HG02973 (cell line): ENCODE measurements around the gene HEXA.

Source experiments
- ATAC-seq: cut with Tn5 transposase; IDR thresholded peaks from one replicate; pipeline ENCODE4 v1.9.1; 2021; ENCODE audit warnings: moderate library complexity; ENCODE audit not compliant: unreplicated experiment

HEXA gene

DNA sequence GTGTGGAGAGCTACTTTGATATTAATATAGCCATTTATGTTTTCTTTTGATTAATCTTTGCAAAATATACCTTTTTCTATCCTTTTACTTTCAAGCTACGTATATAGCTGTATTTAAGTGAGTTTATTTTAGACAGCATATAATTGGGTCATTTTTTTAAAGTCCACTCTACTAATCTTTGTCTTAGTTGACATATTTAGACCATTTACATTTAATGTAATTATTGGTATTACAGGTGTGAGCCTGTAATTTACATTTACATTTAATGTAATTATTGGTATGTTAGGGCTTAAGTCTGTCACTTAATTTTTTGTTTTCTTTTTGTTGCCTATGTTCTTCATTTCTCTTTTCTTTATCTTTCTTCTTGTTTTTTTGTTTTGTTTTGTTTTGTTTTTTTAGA, 52.1 kb downstream of the HEXA start:
- ATAC-seq: no peak

DNA sequence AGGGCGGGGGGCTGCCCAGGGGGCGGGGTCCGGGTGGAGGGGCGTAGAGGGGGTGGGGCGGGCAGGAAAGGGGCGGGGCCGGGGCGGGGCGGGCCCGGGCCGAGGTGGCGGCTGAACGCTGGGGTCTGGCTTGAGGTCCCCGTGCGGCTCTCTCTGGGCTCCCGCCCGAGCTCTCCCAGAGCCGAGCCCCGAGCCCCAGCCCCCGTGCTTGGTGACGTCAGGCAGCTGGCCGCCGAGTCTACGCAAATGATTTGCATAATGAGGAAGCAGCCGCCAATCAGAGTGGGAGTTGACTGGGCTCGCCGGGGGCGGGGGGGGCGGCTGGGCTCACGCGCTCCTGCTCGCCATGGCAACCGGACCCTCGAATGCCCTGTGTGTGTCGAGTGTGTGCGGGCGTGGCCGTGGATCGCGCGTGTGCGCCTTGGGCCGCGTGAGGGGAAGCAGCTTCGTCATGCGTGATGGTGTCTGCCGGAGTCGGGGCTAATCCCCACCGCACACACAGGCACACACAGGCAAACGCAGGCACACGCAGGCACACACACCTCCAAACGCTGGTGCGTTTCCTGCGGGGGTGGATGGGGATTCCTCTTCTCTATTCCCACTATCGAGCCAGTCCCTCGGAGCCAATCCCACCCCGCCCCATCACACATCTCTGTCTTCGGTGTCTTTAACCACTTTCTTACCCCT, 55.7 kb downstream of the HEXA start, which contains the start of gene CELF6:
TSS of gene CELF6 (minus strand) at position 173 of the 687 bp plus-strand sequence. CDS start 283 bp downstream, outside the sequence.
- ATAC-seq: peak; percentile 58

DNA sequence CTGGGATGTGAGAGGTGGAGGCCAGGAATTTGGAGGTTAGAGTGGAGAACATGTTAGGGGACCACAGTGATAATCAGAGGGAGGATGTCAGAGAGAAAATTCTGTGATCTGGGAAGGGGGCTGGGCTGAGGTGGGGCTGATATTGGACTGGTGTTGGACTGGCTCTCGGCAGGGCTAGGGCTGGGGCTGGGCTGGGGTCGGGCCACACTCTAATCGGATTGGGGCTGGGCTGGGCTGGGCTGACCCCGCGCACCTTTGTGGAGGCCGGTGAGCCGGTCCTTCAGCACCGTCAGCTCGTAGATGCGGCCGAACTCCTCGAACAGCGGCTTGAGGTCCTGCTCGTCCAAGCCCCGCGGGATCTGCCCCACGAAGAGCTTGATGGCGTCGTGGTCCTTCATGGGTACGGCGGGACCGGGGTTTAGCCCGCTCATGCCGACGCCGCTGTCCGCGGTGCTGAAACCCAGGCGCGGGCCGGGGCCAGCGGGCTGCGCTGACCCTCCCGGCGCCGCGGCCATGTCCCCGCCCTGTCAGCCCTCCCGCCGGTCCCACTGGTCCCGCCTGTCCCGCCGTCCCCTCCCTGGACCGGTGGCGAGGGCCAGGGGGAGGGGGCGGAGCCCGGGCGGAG, 56.3 kb downstream of the HEXA start:
- ATAC-seq: peak; percentile 3

DNA sequence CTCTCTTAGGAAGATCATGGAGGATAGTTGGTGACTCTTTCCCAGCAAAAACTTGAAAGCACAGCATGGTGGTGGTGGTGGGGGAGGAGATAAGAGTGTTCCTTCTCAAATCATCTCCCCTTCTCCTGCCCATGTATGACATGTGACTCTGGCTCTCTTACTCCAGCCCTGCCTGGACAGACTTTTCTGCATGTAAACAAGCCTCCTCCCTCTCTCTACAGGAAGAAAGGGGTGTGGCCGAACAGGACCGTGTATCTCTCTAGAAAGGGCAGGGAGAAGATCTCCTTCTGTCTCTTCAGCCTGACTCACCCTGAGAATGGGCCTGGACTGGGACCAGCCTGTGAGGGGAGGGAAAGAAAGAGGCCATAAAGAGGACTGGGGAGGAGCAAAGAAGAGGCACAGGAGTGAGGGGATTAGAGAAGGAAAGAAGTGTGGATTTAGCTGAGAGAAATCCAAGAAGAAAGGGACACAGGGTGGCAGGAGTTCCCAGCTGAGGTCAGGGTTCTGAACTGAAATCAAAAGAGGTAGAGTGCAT, 57.3 kb downstream of the HEXA start:
- no peak for ATAC-seq

DNA sequence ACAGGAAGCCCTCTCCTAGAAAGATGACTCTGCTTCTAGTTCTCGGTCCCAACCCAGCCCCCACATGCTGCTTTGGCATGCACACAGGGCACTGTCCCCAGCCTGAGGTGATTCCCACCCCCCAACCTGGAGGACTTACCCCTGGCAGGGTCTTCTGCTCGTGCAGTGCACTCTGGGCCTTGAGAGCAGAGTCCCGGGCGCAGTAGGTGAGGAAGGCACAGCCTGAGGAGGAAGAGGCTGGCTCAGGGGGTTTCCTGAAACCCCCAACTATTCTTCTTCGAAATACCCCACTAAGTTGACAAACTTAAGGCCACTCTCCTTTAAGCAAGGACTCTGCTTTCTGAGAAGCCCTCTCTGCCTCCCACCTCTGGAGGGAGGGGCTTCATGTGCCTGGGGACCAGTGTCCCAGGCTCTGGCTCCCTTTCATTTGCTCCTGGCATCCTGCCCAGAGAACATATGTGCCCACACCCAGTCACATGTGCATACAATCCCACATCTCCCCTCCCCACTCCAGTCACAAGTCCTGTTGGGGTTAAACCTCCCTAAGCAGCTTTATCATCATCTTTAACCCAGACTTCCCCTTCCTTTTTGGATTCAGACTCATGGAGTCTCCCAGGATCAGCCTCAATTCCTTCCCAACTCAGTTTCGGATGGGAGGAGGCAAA, 60.0 kb downstream of the HEXA start:
- ATAC-seq: no peak

DNA sequence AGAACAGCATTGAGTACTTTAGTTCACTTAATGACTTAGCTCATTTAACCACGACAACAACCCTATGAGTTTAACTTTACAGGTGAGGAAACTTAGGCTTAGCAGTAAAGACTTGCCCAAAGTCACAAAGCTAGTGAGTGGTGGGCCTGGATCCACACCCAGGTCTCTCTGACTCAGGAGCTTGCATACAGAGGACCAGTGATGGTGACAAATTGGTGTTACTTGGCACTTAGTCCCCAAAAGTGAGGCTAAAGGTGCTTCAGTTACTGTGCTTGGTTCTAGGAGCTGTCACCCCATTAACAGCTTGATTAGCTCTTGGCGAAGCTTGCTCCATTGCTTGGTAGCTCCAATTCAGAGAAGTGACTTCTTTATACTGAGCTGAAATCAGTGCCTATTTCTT, 61.9 kb downstream of the HEXA start:
- no peak for ATAC-seq

DNA sequence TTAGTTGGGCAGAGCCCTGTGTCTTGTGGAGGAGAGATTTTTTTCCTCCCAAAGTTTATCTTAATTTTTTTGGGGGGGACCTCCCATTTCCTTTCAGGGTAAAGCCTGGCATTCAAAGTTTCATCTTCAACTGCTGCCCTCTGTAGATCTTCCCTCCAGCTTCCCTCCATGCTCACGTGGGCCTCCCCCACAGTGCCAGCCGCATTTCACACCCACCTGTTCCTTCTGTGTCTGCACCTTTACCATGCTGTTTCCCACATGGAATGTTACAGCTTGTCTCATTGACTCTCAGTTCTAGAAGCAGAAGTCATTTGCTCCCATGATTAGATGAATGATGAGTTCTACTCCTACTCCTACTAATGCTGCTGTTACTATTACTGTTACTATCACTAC, 62.4 kb downstream of the HEXA start:
- ATAC-seq: no peak

DNA sequence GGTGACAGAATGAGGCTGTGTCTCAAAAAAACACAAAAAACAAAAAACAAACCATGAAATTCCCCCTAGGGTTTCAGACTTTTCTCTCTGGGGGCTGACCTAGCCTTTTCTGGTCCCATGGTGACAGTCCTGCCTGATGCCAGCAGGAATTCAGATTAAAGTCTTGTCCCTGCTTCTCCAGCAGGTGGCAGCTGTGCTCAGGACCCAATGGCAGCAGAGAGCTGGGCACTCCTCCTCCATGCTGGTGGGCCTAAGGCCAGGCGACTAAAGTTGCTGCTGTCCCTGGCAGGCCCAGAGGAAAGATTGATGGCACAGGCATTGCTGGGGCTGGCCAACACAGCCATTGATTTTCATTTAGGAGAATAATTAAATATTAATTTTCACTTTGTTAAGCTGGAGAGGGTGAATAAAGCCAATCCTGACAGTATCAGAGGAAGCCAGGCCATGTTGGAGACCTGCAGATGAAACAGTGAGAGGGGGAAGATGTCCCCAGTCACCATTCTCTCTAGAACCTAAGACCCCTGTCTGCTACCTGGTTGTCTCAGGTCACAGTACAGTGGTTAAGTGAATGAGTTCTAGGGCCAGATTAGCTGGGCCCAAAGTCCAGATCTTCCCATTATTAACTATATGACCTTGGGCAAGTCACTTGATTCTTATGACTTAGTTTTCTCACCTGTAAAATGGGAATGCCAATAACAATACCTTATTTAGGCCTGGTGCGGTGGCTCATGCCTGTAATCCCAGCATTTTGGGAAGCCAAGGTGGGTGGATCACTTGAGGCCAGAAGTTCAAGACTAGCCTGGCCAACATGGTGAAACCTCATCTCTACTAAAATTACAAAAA, 63.0 kb downstream of the HEXA start:
- peak; percentile 70 for ATAC-seq

DNA sequence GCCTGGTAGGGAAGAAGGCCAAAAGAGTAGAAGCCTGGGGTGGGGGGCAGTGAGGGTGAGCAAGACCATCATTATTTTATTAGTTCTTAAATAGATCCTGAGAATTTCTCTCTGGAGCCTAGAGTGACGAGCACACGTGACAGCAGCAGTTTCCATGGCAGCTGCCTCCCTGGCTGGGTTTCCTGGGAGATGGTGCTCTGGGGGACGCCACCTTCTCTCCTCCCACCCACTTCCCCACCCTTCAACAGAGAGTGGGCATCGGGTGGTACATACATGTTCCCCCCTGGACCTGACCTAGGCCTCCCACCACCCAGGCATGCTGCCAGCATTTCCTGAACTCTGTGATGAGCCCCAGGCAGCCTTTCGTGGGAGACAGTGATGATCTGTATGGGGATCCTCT, 68.8 kb downstream of the HEXA start:
- no peak for ATAC-seq

DNA sequence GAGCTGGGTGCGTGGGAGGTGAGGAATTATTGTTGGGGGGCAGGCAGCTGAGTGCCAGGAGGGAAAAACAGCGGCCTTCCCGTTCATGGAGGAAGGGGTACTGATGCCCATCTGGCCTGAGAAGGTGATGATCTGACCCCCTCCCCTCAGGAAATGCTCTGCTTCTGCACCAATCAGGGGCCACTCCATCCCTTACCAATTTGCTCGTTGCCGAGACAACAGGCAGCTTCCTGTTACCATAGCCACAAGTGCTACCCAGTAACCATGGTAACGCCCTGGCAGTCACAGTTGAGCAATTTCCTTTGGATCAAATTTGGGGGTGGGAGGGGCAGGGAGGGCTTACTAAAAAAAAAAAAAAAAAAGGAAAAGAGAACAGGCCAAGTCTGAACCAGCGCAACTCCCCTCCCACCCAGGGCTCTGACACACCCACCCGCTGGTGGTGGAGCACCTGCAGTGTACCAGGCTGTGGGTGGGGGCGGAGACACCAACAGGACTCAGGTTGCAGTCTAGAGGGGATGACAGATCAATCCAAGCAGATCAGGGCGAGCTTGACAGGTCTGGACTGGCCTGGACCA, 69.5 kb downstream of the HEXA start:
- ATAC-seq: no peak

DNA sequence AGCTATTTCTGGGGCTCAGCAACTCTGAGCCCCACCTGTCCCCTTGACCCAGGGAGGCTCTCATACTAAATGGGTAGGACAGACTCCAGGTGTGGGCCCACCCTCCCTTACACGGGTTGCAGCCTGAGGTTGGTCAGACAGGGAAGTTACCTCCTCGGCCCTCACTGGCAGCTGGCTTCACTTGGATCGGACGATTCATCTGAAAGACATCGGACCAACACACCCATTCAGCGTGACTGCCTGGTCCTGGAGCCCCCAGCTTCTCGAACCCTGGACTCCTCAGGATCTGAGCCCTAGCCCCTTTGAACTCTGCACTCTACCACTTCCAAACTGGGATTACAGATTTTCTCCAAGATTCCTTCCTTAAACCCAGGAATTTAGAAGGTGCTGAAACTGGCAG, 71.2 kb downstream of the HEXA start:
- ATAC-seq: no peak

DNA sequence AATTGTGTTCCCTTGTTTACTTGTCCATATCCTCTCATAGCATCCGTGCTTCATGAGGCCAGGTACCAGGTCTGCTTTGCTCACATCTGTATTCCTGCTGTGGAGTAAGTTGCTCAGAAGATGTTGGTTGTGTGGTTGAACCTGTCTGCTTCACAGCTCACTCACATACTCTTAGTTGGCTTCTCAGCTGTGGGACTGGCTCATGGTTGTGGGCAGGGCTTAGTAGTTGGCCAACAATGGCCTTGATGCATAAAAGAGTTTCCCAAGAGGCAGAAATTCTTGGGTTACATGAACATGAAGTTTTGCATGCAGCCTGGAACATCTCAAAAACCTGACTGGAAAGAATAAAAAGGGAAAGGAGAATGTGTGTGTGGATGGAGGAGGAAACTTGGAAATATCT, 72.9 kb downstream of the HEXA start:
- ATAC-seq: no peak
